NCI-H446 (cell line): Measurements from ENCODE around the gene SSX5.
"Not testable (repeated sequence)": the region's sequence is repeated elsewhere in the genome, so short reads cannot be mapped to it uniquely, and the experiment has no call there.

Source experiments
- DNase-seq, 2 experiments: peaks; one replicate each; lab custom pipeline; 2025; lab: John Stamatoyannopoulos, UW

The SSX5 gene

GRCh38 chrX:48196745-48197201, at the start of gene SSX5:
Gene SSX5, minus strand, starts transcription at chrX:48196795. Its CDS starts 1,437 bp downstream, at chrX:48195358.
- no peak for DNase-seq

- not testable (repeated sequence) for DNase-seq
Measured at GRCh38 chrX:48224196-48224595, 27.6 kb upstream of the SSX5 start.

GRCh38 chrX:48214341-48214740, 17.7 kb upstream of the SSX5 start:
- not testable (repeated sequence) for DNase-seq

- not testable (repeated sequence) for DNase-seq
Measured at GRCh38 chrX:48190024-48190423, 6.6 kb downstream of the SSX5 start.

GRCh38 chrX:48181882-48182281, 14.7 kb downstream of the SSX5 start:
- not testable (repeated sequence) for DNase-seq

- DNase-seq: no peak
Measured at GRCh38 chrX:48180811-48181210, 15.8 kb downstream of the SSX5 start.

- no peak for DNase-seq
Measured at GRCh38 chrX:48179691-48180090, 16.9 kb downstream of the SSX5 start.

GRCh38 chrX:48166322-48166721, 30.3 kb downstream of the SSX5 start:
- not testable (repeated sequence) for DNase-seq

GRCh38 chrX:48165241-48165640, 31.4 kb downstream of the SSX5 start:
- no peak for DNase-seq

- no peak for DNase-seq
Measured at GRCh38 chrX:48156014-48156413, 40.6 kb downstream of the SSX5 start.

- DNase-seq: no peak
Measured at GRCh38 chrX:48154796-48155195, 41.8 kb downstream of the SSX5 start.

GRCh38 chrX:48153769-48154168, 42.8 kb downstream of the SSX5 start:
- DNase-seq: no peak

- DNase-seq: not testable (repeated sequence)
Measured at GRCh38 chrX:48142697-48143096, 53.9 kb downstream of the SSX5 start.

GRCh38 chrX:48141810-48142508, 54.6 kb downstream of the SSX5 start:
- not testable (repeated sequence) for DNase-seq

- DNase-seq: not testable (repeated sequence)
Measured at GRCh38 chrX:48139076-48139475, 57.5 kb downstream of the SSX5 start.
